ENCODE data around the gene TIPRL. TPM values are rescaled to one million over a fixed set of nuclear protein-coding genes. Genes with fewer than 3 reads are reported as not detected.

Gene TIPRL
- total and polyA plus RNA-seq, 2 donors (not counting 1 experiment from before 2014, with no cell fraction given), result 5.1 to 24.9 TPM

DNA sequence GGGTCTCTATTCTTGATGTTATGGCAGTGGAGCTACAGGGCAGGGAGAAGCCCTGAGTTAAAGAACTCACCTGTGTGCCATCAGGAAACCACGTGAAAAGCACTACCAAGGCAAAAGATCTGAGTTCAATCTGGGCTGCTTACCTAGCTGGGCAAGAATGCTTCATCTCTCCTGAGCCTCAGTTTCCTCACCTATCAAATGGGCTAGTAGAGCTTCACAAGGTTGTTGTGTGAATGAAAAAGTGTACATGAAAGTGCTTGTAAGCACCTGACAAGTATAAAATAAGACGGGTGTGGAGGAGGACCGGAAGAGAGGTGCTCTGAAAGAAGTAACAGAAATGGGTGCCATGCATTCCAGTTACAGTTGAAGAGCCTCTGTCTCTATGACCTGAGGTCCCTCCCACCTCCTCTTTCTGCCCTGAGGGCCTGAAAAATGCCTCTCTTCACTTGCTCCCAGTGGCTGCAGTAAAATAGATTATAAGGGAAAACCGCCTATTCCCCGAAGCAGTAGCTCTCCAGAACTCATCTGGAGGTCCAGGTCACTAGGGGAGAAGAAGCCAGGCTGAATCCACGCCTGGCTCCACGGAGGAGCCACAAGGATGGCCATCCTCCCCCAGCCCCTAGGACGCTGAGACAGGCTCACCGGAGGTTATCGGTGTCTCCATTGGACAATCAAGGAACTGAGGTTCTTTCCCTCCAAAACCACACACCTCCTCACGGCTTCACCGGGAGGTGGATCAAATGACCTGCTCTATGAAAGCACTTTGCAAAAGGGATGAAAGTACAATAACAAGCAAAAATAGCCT, 43.4 kb upstream of the TIPRL start:
- ChIA-PET POLR2A (no interaction called here), CTCF (interaction anchor here (0.6 to 2.3 kb wide), 2 partner anchors 10 to 1296 kb away, joined by 4 to 6 read pairs; partner anchors contain the start of gene POGK)
- Histone ChIP-seq H4K20me1 (ENCODE audit: control insufficient read depth, insufficient read depth, low read length, poor library complexity, severe bottlenecking) (no peaks in the 10 kb centered on the region), H3K4me3 (ENCODE audit: control extremely low read depth in 1 of 5, extremely low read depth in 1 of 5, insufficient read depth in 1 of 5, low read depth in 2 of 5, low read length in 4 of 5) (peak overlapping the region in 4 of 5 experiments; percentile 51 to 74 (median 62)), H2AFZ (ENCODE audit: insufficient read depth, low read depth, low read length, poor library complexity, severe bottlenecking) (peak overlapping the region; percentile 85), H3K79me2 (ENCODE audit: control insufficient read depth, insufficient read depth, low read length) (no peaks in the 10 kb centered on the region), H3K4me1 (ENCODE audit: control insufficient read depth in 2 of 2, insufficient read depth in 2 of 2, low read length in 2 of 2) (peaks cover 13 to 17% of the 10 kb centered on the region in 2 donors), H3K27ac (ENCODE audit: low read length in 2 of 2) (no peak overlapping the region), H3K36me3 (replicated peaks in 1 of 2; ENCODE audit: control extremely low read depth in 1 of 2, control insufficient read depth in 1 of 2, extremely low read depth in 1 of 2, insufficient read depth in 2 of 2, low read length in 1 of 2) (no peaks in the 10 kb centered on the region), H3K9ac (ENCODE audit: low read length) (peak overlapping the region; percentile 72), H3K9me3 (ENCODE audit: control extremely low read depth in 1 of 3, control insufficient read depth in 2 of 3, insufficient read depth in 1 of 3, low read length in 2 of 3) (peaks cover 0 to 10% (median 0%) of the 10 kb centered on the region in 3 donors), H3K27me3 (replicated peaks in 1 of 4; ENCODE audit: control extremely low read depth in 1 of 4, control insufficient read depth in 3 of 4, insufficient read depth in 4 of 4, low read length in 3 of 4) (peaks cover 2 to 42% (median 35%) of the 10 kb centered on the region in 4 experiments), H3K4me2 (replicated peaks; ENCODE audit: low read depth, low read length, poor library complexity, severe bottlenecking) (peak overlapping the region; percentile 100)
- H3K4me3 Mint-ChIP-seq, result peak overlapping the region; percentile 85
- H3K27me3 Mint-ChIP-seq, result peaks cover 50% of the 10 kb centered on the region
- no peak for DNase-seq
- H3K27ac Mint-ChIP-seq, result peak overlapping the region; percentile 12
- TF ChIP-seq EZH2 (IDR thresholded peaks at IDR 0.05; ENCODE audit: borderline replicate concordance, insufficient read depth, low read depth, low read length, poor library complexity, severe bottlenecking), result no peak
- TF ChIP-seq, protein P1, sequence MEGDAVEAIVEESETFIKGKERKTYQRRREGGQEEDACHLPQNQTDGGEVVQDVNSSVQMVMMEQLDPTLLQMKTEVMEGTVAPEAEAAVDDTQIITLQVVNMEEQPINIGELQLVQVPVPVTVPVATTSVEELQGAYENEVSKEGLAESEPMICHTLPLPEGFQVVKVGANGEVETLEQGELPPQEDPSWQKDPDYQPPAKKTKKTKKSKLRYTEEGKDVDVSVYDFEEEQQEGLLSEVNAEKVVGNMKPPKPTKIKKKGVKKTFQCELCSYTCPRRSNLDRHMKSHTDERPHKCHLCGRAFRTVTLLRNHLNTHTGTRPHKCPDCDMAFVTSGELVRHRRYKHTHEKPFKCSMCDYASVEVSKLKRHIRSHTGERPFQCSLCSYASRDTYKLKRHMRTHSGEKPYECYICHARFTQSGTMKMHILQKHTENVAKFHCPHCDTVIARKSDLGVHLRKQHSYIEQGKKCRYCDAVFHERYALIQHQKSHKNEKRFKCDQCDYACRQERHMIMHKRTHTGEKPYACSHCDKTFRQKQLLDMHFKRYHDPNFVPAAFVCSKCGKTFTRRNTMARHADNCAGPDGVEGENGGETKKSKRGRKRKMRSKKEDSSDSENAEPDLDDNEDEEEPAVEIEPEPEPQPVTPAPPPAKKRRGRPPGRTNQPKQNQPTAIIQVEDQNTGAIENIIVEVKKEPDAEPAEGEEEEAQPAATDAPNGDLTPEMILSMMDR (IDR thresholded peaks at IDR 0.05), result no peak
- H3K4me1 Mint-ChIP-seq, result peaks cover 20% of the 10 kb centered on the region
- intact Hi-C loops (cut with micrococcal nuclease), result no loop called here
- no peaks in the 10 kb centered on the region for H3K9me3 Mint-ChIP-seq (ENCODE audit: insufficient read depth)
- WGBS (ENCODE audit: insufficient coverage), result 68% methylated on average over 10 of the region's 12 CpGs
- ATAC-seq (ENCODE audit: low read depth), result no peak

All from B cell (primary cell).